GM21447 (cell line): ENCODE measurements around the gene SEC22A.

Experiments used
- ATAC-seq: cut with Tn5 transposase; IDR thresholded peaks from one replicate; pipeline ENCODE4 v1.9.1; 2021; ENCODE audit not compliant: unreplicated experiment

The SEC22A gene

DNA sequence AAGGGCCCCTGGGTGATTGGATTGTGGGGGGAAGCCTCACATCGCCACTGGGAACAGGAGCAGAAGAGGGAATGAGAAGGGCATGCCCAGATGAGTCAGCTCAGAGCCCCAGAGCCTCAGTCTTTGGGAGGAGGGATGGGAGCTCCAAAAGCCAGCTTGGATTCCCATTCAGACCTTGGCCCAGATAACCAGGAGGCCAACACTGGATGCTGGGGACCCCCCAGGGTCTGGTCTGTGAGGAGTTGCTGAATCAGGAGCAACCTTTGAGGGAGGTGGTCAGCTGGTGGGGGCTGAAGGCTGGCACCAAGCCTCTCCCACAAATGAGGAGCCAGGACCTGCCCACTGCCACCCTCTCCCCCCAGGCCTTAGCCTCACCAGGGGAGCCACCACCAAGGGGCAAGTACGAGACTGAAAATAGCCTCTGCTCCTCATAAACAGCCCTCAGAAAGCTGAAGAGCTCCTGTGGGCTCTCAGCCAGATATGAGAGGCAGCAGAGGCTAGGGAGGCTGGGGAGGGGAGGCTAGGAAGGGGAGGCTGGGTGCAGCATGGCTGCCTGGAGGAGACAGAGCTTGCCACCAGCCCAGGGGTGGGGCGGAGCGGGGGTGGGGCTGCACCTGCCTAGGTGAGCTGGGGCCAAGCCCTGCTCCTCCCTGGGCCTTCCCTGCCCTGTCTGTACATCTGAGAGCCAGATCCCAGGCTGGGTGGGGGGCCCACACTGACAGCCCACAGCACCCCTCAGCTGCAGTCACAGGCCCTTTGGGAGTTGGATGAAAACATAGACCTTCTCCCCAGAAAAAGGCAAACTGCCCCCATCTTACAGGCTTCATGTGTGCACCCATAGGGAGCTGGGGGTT, 99.8 kb downstream of the SEC22A start:
- no peak for ATAC-seq

DNA sequence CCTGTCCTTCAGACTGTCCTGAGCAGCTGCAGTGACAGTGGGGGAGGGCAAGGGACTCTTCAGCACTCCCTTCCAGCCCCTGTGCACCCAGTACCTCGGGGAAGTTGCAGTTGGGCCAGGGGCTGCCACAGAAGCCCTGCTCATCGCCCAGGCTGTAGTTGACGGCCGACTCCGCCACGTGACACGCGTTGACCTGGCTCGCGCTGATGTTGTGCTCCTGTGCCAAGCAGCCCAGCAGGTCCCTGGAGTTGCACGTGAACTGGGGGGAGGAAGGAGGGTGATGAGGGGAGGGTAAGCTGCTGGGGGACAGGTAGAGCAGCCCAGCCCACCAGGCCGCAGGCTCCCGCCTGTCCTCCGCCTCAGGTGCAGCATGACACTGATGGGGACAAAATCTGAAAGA, 101.2 kb downstream of the SEC22A start:
- no peak for ATAC-seq

DNA sequence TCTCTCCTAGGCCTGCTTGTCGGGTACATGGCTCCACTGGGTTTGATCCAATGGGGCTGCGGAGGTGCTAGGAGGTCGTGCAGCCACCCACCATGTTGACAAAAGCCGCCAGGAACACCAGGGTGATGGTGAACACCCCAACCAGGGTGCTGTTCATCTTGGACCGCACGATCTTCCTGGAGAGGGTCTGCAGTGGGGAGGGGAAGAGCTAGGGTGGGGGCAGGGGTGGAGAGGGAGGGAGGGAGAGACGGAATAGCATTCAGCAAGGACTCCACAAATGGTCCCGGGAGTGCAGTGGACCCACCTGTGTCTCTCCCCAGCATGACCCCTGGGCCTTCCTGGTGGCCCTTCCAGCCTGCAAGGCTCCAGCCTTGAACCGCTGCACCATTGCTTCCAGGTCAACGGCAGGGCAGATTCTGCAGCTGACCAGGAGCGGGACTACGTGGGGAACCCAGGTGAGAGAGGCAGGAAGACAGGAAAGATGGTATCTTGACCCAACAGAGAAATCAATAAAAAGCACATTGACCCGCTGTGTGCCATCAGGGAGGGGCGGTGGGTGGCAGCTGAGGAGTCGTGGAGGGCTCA, 102.3 kb downstream of the SEC22A start:
- no peak for ATAC-seq

DNA sequence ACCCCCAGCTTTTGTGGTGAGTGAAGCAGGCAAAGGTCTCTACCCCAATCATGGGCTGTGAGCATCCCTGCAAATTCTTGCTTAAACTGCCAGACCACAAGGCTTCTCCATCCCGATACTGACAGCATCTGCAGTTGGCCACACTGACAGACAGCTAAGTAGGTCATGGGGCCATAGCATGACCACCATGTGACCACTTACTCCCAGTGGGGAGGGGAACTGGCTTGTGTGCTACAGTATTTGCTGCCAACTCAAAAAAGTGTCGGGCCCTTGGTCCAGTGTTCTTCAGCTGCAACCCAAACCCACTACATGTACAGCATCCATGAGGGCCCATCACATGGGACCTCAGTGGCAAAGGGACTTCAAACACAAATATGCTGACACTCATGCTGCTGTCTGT, 103.4 kb downstream of the SEC22A start:
- ATAC-seq, result no peak

DNA sequence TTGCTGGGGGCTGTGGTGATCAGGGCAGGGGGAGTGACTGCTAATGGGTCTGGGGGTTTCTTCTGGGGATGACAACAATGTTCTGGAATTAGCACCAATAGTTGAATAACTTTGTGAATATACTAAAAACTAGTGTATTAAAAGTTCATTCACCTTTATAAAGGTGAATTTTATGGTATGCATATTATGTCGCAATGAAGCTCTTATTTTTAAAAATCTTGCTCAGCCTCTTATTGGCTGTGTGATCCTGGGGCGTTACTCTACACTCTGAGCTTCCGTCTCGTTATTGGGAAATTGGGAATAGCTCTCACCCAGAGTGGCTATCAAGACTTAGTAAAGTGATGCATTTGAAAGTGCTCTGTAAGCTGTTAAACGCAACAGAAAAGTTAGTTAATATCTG, 105.3 kb downstream of the SEC22A start:
- ATAC-seq, result no peak

DNA sequence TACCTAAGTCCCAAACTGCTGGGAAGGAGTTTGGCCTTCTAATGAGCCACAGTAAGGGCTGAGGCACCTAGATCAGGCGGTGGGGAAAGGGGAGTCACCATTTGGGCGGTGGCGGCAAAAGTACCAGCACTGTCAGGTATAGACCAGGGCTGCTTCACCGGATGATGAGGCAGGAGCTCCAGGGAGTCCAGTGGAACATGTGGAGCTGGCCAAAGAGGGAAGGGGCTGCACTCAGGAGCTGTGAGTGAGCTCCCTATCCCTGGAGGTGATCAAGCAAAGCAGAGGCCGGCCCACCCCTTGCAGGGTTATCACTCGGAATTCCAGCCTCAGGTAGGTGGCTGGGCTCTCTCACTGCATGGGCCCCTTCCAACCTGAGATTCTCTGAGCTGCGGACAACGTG, 108.4 kb downstream of the SEC22A start:
- ATAC-seq, result no peak

DNA sequence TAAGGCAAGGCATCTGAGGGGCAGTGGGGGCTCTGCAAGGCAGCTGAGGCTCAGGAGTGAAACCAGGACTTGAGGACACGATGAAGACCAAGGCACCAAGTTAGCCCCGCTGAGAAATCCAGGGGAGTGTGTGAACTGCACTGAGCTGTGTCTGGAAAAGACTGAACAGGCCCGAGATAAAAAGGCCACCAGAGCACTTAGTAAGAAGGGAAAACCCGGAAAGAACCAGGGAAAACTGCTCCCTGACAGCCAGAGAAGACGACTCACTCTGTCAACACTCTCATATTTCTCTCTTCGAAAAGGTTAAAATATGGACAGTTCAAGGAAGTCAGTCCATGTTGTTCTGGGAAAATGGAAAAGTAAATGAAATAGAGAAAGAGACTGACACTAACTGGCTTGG, 109.0 kb downstream of the SEC22A start:
- no peak for ATAC-seq

DNA sequence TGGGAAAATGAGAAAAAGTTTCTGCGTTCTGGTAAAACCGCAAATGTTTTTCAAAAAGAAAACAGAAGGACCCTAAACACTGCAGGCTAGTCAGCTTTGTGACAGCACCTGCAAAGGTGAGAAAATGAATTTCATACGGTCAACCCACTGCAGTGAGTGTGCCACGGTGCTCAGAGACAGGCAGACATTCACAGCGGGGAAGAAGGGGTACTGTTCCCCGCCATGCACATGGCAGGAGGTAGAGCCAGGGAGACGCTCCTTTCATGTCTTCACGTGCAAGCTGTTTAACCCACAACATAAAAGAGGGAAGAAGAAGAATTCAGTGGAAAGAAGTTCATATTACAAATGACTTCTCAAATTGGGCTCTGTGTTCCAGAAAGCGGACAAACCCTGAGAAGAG, 109.5 kb downstream of the SEC22A start:
- no peak for ATAC-seq

DNA sequence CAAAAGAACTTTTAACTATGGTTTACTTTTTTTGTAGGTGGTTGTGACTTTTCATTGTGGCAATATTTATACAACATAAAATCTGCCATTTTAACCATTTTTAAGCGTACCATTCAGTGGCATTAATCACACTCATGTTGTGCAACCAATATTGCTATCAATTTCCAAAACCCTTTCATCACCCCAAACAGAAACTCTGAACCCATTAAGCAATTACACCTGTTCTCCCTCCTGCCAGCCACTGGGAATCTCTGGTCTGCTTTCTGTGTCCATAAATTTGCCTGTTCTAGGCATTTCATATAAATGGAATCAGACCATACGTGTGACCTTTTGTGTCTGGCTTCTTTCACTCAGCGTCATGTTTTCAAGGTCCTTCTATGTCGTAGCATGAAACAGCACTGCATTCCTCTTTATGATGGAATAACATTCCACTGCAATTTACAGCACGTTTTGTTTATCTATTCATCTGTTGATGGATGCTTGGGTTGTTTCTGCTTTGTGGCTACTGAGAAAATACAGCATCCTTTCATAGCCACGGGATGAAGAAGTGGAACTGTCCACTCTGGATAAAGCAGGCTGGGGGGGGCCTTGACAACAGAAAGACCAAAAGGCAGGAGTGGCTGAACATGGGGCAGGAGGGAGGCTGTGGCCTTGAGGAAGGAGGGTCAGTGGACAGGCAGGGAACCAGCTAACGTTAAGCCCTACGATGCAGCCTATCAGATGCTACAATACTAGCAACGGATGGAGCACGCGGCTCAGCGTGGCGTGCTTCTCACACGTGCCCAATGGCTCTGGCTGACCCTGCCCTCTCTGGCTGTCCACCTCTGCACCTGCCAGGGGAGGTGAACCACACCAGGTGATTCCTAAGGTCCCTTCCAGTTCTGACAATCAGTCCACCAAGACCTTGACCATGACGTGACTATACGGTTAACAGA, 110.9 kb downstream of the SEC22A start:
- no peak for ATAC-seq

DNA sequence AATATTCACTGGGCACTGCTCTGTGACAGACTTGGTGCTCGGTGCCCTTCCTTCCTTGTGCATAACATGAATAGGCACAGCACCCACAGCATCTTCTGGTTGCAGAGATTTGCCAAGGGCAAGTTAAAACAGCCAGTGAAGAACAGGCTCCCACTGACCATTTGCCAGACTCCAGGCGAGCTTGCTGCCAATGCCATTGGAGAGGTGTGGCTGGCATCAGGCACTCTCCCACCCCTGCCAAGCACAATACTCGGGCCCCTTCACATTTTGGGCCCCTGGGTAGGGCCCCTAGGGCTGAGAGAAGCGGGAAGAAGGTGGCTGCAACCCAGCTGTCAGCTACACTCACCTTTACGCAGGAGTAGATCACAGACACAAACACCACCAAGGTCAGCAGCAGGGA, 112.1 kb downstream of the SEC22A start:
- ATAC-seq, result no peak

DNA sequence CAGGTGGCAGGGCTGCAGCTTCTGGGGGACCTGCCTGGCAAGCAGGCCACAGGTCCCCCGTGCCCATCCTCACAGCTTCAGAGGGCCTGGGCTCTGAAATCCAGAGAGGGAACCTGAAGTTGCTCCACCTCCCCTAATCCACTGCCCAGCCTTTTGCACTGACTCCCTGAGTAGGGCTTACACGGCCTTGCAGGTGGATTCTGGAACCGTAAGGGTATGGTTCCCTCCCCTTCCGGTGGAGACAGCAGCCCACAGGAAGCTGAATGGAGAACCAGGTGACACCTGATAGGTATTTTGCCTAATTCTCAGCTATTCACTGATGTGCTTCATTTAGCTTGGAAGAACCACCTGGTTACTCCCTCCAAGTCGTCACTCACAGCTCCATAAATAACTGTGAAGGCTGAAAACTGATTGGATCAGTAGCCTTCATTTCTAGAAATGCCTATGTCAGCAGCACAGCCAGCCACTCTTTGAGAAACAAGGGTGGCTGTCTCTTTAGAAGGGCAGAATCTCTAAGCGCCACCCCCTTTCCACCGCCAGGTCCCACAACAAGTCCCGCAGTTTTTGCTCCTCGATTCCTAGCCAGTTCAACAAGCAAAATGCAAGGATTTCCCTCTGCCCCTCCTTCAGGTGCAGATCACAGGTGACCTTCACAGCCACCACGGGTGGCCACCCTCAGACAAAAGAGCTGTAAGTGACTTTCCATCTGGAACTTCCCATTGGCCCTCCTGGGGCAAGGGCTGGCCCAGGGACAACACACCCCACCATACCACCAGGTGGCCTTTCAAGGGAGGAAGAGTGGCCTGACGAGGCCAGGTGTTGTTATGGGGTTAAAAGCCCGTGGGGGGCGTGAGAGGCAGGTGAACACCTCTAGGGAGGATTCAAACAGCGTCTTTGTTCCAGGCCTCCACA, 112.9 kb downstream of the SEC22A start:
- ATAC-seq, result no peak

DNA sequence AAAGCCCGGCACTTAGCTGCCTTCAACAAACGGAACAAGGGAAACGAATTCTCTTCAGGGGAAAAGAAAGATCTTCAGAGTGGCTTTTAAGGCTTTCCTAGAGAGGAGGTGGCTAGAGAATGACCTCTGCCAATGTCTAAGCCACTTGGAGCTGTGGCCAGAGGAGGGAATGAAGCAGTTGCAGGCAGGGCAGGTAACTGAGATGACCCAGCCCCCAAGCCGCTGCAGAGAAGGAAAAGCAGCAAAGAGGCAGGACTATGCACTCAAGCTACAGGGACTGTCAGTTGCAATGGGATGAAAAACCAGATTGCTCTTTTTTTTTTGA, 113.5 kb downstream of the SEC22A start:
- no peak for ATAC-seq

DNA sequence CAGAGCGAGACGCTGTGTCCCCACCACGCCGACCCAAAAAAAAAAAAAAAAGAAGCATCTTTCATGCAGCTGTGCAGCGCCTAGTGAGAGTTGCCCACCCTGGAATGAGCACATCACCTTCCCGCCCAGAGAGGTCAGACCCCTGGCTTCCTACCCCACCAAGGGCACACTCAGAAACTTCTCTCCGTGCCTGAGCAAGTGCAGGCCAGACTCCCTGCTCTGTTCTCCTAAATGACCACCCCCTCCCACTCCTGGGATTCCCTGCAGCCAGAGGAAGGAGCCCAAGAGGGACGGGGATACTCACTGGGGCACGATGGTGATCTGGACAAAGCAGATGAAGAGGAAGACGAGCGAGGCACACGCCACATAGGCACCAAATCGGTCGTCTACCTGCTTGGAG, 116.0 kb downstream of the SEC22A start:
- ATAC-seq, result no peak

DNA sequence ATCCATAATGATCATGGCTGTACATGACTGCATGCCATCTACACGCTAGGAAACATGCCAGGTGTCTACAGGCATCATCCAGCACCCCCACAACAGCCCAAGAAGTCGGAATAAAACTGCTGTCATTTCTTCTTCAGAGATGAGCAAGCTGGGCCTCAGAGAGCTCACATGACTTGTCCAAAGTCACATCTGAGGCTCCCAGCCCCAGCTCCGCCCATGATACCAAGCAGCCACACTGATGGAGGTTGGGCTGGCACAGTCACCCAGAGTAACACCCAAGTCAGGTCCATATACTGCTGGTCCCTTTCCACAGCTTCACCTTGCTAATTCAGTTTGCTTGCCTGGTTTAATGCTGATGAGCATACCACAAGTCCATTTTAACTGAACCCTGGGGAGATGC, 116.6 kb downstream of the SEC22A start:
- no peak for ATAC-seq

DNA sequence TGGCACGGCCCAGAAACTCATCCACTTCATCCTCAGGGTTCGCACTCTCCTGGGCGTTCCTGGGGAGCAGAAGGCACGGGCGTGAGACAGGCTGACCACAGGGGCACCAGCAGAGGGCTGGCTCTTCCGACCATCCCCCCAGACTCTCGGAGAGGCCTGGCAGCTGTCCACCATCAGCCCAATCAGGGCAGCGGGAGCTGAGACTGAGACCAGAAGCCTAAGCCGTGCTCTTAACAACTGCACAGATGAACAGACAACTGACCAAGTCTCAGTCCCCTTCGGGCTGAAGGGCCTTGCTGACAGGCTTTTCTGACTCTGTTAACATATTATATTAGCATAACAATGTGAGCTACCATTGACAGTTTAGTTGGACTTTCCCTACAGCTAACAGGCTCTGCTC, 118.0 kb downstream of the SEC22A start:
- no peak for ATAC-seq

DNA sequence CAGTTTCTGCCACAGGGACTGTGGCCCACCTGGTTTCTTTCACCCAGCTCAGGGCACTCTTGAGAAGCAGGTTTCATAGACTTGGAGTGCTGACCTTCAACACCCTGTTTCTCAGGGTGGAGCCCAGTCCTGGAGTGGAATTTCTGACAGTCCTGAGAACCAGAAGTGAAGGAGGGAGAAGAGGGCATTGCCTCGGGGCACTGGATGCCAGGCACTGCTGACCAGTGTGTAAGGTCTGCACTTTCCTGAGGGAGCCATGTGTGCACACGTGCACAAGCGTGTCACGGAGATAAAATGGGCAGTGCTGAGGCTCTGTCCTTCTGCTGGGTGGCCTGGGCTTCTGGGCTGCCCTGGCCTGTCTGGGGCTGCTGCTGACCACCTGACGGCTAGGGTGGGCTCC, 118.5 kb downstream of the SEC22A start:
- ATAC-seq, result no peak

DNA sequence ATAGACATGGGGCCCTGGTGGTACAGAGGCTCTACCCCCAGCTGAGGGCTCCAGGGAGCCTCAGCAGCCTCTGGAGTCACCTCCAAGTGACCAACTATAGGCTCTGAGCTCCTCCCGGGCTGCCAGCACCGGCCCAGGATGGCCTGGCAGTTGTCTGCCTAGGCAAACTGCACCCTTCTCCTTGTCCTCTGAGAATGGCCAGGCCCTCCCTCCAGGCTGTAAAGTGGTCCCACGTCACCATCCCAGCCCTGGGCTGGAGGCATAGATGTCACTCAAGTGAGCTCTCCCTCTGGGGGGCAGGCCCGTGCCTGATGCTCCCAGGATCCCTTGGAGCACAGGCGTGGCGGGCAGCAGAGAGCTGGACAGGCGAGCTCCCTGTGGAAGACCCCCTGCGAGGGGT, 120.1 kb downstream of the SEC22A start:
- no peak for ATAC-seq

DNA sequence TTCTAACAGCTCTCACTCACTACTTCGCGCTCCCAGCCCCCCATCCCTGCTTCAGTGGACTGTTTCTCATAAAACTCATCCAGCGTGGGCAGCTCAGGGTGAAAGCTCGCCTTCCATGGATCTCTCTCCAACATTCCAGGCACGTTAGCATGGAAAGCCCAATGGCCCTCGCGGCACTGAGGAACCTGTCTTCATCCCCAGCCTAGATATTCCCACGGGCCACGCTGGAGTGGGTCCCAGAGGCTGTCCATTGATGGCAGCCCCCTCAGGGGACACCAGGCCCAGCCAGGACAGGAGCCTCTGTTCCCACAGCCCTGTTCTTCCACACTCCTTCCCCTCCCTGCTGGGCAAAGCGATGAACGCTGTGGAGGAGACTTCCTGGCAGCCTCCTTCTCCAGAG, 121.1 kb downstream of the SEC22A start:
- no peak for ATAC-seq
